HEK293 (cell line): ENCODE results near the gene SLX9.

Experiments
- KLF9 ChIP-seq: fragments of 450-650 bp; formaldehyde crosslinking; IDR thresholded peaks from 2 replicates; pipeline ENCODE4 v1.5.1; 2016; ENCODE audit warnings: missing biosample characterization, missing genetic modification characterization, low read depth
- REPIN1 ChIP-seq: fragments of 450-650 bp; formaldehyde crosslinking; IDR thresholded peaks from 2 replicates; pipeline ENCODE4 v1.5.1; 2017; ENCODE audit warnings: missing biosample characterization, missing genetic modification characterization, low read depth
- ZNF138 ChIP-seq: fragments of 450-650 bp; formaldehyde crosslinking; IDR thresholded peaks from 2 replicates; pipeline ENCODE4 v1.5.1; 2016; ENCODE audit warnings: missing biosample characterization, missing genetic modification characterization, borderline replicate concordance
- ZNF274 ChIP-seq, 2 experiments: fragments of 200-500 bp in 1 of 2; fragments of 450-650 bp in 1 of 2; sonication (Bioruptor generic) in 1 of 2; formaldehyde crosslinking in 1 of 2; IDR thresholded peaks; 2 replicates each; pipeline versions ENCODE4 v1.5.1 to v1.6.1; 2014 to 2016; ENCODE audit warnings: borderline replicate concordance in 1 of 2, inconsistent platforms in 1 of 2, low read length in 1 of 2, missing biosample characterization in 1 of 2, missing genetic modification characterization in 1 of 2
- ZNF292 ChIP-seq: fragments of 450-650 bp; formaldehyde crosslinking; IDR thresholded peaks from 2 replicates; pipeline ENCODE4 v1.5.1; 2016; ENCODE audit warnings: low read depth, missing biosample characterization, missing genetic modification characterization, borderline replicate concordance

- TF ChIP-seq ZNF274 (IDR thresholded peaks at IDR 0.05; ENCODE audit: low read length), result no peak
- TF ChIP-seq ZNF274 (tag by site-specific recombination; IDR thresholded peaks at IDR 0.05; ENCODE audit: borderline replicate concordance), result no peak
- TF ChIP-seq REPIN1 (tag by site-specific recombination), result no peak
- TF ChIP-seq ZNF138 (tag by site-specific recombination), result no peak
- TF ChIP-seq ZNF292 (tag by site-specific recombination), result no peak
- TF ChIP-seq KLF9 (tag by site-specific recombination), result no peak
These were observed 3.3 kb downstream of the SLX9 start for GRCh38 chr21:44943005-44943685.
